SH-SY5Y (cell line): ENCODE results near the gene SLC16A7.

Experiments used
- GATA2 ChIP-seq: IDR thresholded peaks from 2 replicates; pipeline ENCODE4 v1.6.1; 2011; ENCODE audit warnings: mild to moderate bottlenecking, low read depth, low read length
- GATA3 ChIP-seq: IDR thresholded peaks from 2 replicates; pipeline ENCODE4 v1.6.1; 2011; ENCODE audit warnings: low read depth, mild to moderate bottlenecking, low read length, moderate library complexity

SLC16A7 gene

DNA sequence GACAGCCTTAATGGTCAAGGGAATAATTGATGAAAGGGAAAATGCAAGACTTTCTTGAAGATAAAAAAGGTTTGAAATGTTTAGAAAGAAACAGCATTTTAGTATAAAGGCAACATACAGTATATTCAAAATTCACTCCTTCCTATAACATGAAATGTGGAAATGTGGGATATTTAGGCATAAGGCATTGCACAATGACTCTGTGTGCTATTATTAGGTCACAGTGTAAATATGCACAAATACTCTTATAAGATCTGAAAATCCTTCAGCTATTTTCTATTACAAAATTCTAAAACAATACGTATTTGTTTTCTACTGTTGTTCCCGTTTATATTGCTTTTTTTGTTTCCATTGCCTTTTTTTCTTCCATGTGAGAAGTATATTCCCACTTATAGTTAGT, 127.7 kb downstream of the SLC16A7 start:
- TF ChIP-seq GATA3: no peak
- no peak for TF ChIP-seq GATA2

GRCh38 chr12:59724011-59724695, 128.3 kb downstream of the SLC16A7 start:
- no peak for TF ChIP-seq GATA3
- TF ChIP-seq GATA2: no peak

DNA sequence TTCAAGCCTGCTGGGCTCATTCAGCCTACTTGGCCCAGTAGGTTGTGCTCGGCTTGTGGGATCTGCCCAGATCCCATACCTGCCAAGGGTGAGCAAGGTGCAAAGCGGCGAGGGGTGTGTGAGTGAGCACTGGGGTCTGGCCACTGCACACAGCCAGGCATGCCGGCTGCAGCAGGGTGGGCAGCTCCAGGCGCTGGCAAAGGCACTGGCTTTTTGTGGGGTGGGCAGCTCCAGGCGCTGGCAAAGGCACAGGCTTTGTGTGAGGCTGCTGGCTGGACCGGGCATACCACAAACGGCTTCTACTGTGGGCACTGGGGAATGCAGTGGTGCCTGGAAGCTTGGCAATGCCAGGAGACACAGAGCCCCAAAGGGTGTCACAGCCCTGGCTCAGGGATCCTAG, 137.4 kb downstream of the SLC16A7 start:
- no peak for TF ChIP-seq GATA2
- TF ChIP-seq GATA3: no peak

- no peak for TF ChIP-seq GATA2
- TF ChIP-seq GATA3: no peak
Measured at GRCh38 chr12:59734371-59734770, 138.5 kb downstream of the SLC16A7 start.

GRCh38 chr12:59735231-59735630, 139.4 kb downstream of the SLC16A7 start:
- no peak for TF ChIP-seq GATA3
- TF ChIP-seq GATA2: no peak

DNA sequence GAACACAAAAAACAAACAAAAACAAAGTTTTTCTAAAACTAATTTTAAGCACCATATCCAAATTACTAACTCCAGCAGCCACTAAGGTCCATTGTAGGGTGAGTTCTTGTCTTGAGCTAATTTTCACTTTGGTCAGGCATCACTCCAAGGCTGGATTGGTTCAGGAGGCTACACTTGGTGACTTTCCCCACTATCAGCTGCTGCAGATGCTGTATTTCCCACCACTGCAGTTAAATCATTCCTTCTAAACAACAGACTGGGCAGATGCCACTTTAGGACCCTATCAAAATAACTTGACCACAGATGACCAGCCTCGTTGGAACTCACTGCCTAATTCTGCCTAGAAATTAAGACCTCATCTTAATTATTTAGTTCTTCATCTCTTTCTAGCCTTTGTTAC, 140.5 kb downstream of the SLC16A7 start:
- TF ChIP-seq GATA3 (no peak), GATA2 (no peak)

DNA sequence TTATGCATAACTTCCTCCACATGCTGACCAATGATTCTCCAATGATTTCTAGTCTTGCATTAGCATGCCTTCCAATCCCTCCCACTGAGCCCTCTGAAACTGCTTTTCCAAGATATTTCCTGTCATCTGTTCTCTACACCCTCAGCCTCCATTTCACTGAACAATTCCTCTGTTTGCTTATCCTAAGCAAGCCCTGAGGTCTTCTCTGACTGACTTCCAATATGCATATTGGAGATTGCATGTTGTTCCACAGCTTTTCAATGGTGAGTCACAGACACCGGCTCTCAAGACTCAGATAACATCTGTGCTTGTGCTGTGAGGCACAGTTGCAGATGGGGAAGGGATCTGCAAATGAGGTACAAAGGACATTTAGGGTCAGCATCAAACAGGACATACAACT, 141.0 kb downstream of the SLC16A7 start:
- TF ChIP-seq GATA3: no peak
- no peak for TF ChIP-seq GATA2

DNA sequence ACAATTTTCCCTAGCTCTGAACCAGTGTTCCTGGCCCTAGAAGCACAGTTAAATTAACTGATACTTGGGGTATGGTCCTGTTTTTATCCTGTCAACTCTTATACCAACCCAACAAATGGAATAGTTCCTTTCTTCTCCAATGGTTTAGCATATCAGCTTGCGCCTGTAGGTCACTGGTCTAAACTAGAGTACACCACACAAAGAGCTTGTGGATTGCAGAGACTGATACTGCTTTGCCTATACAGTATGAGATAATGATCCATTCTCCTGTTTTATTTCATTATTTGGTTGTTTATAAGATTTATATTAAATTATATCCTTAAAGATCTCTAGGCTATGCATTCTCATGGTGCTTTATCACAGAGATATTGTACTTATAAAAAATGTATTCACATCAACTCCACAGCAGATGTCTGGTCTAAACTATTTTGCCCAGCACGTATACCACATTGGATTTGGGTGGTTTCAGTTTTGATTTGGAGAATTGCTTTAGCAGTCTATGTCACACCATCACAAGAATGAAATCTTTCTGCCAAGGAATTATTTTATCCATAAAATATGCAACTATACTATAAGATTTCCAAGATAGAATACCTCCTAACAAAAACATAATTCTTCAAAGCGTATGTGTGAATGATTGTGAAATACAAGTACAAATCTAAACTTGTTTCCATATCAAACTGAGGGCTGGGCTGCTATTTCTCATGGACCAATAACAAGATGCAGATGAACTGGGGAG, 142.1 kb downstream of the SLC16A7 start:
- TF ChIP-seq GATA2 (no peak), GATA3 (no peak)

DNA sequence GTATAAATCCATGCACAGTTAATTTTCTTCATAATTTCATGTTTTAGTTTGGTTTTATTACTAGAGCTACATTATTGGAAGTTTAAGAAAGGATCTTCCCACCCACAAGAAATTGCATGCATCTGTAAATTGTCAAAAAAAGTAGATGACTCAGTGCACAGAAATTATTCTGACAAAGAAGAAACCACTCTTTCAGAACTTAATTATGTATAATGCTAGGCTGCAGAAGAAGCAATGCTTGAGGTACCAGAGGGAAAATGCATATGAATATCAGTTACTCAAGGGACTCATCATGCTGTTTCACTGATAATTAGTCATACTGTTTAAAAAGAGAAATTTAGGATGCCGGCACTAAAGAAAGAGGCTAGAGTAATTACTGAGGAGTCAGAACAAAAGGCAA, 147.0 kb downstream of the SLC16A7 start:
- no peak for TF ChIP-seq GATA2
- TF ChIP-seq GATA3: no peak

GRCh38 chr12:59744564-59744963, 148.7 kb downstream of the SLC16A7 start:
- TF ChIP-seq GATA2 (no peak), GATA3 (no peak)

DNA sequence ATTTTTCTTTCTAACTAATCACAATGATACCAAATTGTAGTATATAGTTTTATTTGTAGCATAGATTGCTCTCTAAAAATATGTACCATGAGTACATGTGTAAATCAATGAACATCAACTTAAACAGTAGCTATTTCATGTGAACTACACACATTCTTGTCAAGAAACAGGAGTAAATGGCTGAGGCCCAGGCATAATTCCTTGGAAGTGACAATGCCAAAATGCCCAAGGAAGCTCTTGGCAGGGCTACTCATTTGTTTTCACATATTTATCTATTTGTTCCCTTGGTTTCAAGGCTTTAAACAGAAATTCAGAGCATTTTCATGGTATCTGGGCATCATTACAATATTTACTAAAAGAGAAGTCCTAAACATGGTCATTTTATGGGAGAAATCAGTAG, 165.7 kb downstream of the SLC16A7 start:
- TF ChIP-seq GATA3 (no peak), GATA2 (no peak)

DNA sequence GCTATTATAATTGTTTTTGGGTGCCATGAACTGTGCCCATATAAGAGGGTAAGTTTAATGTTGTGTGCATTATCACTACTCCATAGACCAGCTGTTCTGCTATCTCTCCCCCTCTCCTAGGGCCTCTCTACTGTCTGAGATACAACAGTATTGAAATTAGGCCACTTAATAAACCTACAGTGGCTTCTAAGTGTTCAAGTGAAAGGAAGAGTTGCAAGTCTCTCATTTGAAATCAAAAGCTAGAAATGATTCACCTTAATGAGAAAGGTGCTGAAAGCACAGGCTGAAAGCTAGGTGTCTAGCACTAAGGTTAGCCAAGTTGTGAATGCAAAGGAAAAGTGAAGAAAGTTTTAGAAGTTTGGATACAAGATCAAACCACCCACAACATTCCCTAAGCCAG, 168.0 kb downstream of the SLC16A7 start:
- TF ChIP-seq GATA2 (no peak), GATA3 (no peak)

DNA sequence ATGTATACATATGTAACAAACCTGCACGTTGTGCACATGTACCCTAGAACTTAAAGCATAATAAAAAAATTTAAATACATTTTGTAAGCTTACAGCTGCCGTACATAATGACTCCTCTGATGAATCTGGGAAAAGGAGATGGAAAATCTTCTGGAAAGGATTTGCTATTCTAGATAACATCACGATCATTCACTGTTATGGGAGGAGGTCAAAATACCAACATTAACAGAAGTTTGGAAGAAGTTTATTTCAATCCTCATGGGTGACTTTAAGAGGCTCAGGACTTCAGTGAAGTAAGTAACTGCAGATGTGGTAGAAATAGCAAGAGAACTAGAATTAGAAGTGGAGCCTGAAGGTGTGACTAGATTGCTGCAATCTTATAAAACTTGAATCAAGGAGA, 172.2 kb downstream of the SLC16A7 start:
- TF ChIP-seq GATA3 (no peak), GATA2 (no peak)

DNA sequence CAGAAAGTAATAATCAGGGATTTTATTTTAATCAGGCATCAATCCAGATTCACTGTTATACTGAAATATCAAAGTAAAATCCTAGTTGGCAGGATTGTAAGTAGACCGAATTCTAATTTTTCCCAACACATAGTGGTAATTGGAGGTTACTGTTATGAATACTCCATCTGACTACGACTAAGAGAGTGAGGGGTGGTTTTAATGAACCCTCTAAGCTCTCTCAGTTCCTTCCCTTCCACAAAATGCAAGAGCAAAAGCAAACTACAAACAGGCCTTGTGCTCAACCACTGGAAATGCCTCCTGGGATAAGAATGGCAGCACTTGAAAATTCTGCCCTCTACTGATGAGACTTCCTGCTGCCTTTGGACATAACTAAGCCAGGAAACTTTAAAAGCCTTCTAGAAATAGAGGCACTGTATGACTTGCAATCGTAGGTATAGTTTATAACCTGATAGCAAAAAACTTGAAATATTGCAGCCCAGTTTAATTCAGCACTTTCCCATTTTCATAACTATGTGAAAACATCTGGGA, 184.8 kb downstream of the SLC16A7 start:
- TF ChIP-seq GATA2: no peak
- no peak for TF ChIP-seq GATA3

DNA sequence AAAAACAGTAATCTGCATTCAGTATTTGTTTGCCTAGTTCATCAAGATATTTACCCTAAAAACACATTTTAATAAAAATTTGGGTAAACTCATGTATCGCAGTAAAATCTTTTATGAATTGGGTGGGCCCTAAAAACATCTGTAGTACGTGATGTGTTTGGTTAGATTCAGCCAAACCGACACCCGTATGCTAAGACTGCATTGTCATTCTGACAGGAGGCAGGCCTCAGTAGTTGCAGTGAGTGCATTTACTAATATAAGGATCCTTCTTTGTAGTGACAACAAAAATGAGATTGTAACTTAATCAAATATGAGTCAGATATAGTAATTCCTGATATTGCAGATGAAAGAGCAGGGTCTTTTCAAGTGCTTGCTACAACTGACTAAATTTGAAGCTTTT, 191.8 kb downstream of the SLC16A7 start:
- TF ChIP-seq GATA2 (no peak), GATA3 (no peak)
